ENCODE measurements around the gene STARD3. TPM values are rescaled to one million over a fixed set of nuclear protein-coding genes. Genes with fewer than 3 reads are reported as not detected.
A peak's percentile ranks its signal among the peaks of the same experiment; 100 is the strongest.

The STARD3 gene
- total RNA-seq, 1 donor from 2014 or later, result 34.9 TPM

DNA sequence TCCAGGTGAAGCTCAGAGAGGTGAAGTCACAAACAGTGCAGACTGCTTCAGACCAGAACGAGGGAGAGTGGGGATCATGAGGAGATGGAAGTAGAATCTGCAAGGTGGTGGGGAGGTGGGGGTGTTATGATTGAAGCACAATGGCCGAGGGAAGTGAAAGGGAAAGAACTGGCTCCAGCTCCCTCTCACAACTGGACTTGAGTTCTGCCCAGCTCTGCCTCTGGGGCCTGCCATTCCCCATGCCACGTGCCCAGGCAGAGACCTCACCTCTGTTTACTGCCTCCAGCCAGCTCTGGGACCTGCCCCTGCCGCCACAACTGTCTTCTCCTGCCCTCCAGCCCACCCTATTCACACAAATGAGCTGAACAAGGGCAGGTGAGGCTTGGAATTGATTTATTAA is 33.8 kb downstream of the STARD3 start:
- no peak for DNase-seq (ENCODE audit: low read depth)

- peak; percentile 62 for DNase-seq (ENCODE audit: low read depth)
These were observed 34.9 kb downstream of the STARD3 start for GRCh38 chr17:39671651-39672521.

DNA sequence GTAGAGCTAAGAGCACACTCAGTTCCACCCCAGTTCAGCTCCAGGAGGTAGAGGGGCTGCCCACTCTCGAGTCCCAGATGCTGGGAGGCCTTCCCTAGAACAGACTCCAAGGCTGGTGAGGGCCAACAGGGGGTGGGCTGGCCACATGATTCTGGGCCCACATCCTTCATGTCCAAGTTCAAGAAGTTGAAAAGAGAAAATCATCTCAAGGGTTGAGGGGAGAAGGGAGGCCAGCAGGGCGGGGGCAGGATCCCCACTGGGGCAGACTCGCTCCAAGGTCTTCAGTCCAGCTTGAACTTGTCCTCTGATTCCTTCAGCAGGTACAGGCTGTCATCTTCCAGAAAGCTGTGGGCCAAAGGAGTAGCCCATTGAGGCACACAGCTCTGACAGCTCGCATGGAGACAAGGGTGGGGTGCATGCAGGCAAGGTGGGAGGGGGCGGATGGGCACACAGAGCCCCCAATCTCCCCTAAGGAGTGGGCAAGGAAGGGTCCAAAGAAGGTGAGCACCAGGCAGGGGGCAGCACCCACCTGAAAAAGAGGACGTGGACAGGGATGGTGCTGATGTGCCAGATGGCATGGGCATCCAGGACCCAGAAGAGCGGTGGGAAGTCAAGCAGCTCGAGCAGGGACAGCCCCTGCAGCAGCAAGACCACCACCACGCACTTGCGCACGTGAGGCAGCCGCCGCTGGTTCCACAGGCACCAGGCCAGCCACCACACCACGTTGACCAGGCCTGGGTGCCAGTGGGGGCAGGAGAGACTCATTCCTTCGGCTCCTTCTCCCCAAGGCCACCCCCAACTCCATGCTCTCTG is 35.8 kb downstream of the STARD3 start:
- no peak for DNase-seq (ENCODE audit: low read depth)

GRCh38 chr17:39673335-39674081 is 36.6 kb downstream of the STARD3 start:
- no peak for DNase-seq (ENCODE audit: low read depth)

DNA sequence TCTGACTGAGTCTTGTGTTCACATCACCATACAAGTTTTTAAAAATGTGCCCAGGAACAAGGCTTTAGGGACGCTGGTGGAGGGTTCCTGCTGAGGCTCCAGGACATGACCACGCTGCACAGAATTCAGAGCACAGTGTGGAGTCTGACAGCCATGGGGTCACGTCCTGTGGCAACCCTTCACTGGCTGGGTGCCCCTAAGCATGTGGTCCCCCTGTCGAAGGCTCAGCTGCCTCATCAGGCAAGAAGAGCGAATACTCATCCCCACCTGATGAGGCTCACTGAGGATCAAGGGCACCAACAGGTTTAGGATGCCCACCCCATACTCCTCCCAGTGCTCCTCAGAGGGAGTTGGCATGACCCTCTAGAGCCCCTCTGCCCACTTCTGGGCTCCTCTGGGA is 37.2 kb downstream of the STARD3 start:
- no peak for DNase-seq (ENCODE audit: low read depth)

GRCh38 chr17:39674702-39675389 is 37.9 kb downstream of the STARD3 start:
- DNase-seq (ENCODE audit: low read depth), result peak; percentile 37

- no peak for DNase-seq (ENCODE audit: low read depth)
These were observed 38.6 kb downstream of the STARD3 start for GRCh38 chr17:39675390-39676082.

DNA sequence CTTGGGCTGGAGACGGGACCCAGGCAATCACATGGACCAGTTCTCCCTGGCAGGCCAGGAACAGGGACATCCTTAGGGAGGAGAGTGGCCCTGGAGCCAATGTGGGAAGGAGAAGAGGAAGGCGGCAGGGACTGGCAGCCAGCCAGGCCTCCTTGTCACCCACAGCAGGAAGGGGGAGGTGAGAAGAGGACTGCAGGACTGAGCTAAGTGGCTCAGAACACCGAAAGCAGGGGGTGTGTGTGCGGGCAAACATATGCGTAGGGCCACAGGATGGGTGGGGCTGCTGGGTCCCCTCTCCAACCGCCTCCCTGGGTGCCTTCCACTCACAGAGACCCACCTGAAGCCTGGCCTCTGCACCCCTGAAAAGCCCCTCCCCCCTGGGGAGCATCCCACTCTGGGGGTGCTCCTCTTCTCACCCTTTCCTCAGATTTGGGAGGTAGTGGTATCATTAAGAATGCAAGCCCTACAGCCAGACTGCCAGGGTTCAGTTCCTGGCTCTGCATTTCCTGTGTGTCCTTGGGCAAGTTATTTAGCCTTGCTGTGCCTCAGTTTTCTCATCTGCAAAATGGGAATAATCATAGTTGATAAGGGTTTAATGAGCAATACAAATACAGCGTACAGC is 39.4 kb downstream of the STARD3 start:
- DNase-seq (ENCODE audit: low read depth), result no peak

- no peak for DNase-seq (ENCODE audit: low read depth)
These were observed 40.1 kb downstream of the STARD3 start for GRCh38 chr17:39677072-39677471.

DNA sequence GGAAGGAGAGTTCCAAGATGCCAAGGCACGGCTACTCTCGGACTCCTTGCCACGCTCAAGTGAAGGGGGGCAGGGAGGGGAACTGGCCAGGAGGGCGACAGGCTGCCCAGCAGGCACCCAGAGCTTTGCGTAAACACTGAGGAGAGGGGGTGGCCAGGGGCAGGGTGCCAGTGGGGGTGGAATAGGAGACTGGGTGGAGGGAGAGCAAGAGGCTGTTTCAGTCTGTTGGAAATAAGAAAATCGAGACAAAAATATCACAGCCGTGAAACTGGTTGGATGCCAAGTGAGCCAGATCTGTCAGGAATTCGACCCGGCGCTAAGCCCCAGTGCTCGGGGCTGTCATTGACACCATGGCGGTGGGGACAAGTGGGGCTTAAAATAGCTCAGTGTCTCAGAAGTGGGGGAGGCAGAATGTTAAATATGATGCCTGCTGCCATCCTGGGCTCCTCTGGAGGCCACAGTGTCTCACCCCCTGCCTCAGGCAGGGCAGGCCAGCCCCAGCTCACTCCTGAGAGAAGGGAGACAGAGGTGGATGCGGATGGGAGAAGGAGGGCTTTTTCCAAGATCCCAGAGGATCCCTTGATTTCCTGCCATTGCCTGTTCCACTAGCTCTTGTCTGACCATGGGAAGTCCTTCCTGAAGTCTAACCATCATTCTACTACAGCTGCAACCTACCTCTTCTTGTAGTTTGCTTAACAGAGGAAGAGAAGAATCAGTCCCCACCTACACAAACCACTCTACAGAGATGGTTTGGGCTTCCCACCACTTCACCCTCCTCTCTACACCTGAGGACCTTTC is 40.8 kb downstream of the STARD3 start:
- peak; percentile 93 for DNase-seq (ENCODE audit: low read depth)

DNA sequence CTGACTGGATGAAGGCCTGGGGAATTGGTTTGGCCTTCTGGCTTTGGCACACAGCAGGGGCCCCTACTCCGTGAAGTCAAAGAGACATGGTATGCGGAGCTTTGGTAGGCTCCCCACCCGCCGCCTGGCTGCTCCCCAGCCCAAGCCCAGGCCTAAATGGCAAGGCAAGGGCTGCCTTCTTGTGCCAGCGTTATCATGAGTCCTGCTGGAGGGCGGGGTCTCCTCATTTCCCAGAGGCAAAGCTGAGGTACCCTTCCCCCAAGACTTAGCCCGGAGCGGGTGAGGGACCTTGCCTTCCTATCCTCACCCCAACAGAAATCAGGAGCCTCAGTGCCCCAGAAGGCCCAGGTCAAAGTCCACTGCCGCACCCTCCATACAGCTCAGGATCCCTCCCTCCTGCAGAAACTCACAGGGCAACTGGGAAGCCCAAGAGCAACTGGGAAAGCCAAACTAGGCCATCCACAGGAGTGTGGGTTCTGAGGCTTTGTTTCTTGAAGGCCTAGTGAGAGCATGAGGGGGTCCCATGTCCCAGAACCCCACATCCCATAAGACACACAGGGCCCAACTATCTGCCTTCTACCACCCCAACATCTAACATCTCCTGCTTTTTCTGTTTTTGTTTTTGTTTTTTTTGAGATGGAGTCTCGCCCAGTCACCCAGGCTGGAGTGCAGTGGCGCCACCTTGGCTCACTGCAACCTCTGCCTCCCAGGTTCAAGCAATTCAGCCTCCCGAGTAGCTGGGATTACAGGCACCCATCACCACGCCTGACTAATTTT is 41.6 kb downstream of the STARD3 start:
- DNase-seq (ENCODE audit: low read depth), result no peak

DNA sequence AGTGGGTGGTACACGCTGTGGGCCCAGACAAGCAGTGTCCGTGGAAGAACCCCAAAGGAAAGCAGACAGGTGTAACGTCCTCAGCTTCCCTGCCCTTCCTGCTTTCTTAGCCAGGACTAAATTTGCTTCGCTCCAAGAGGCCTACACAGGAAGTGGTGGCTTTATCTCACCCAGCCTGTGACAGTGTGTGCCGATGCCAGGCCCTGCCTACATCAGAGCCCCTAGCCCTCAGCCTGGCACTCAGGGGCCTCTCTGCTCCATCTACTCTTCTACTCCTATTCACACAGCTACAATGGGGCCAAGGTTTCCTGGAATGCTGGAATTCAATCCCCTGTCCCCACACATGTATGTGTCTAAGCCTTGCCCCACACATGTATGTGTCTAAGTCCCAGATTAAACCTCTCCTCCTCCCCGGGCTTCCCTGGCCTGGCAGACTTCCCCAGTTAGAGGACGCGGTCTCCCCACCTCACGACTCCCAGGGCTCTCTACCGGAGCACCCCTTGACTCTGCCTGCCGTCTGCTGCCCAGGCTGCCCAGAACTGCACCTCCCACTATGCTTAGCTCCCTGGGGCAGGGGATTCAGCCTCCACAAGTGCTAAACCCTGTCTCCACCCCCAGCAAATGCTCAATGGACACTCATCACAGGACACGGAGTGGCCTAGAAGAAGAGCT is 42.7 kb downstream of the STARD3 start:
- DNase-seq (ENCODE audit: low read depth), result no peak

DNA sequence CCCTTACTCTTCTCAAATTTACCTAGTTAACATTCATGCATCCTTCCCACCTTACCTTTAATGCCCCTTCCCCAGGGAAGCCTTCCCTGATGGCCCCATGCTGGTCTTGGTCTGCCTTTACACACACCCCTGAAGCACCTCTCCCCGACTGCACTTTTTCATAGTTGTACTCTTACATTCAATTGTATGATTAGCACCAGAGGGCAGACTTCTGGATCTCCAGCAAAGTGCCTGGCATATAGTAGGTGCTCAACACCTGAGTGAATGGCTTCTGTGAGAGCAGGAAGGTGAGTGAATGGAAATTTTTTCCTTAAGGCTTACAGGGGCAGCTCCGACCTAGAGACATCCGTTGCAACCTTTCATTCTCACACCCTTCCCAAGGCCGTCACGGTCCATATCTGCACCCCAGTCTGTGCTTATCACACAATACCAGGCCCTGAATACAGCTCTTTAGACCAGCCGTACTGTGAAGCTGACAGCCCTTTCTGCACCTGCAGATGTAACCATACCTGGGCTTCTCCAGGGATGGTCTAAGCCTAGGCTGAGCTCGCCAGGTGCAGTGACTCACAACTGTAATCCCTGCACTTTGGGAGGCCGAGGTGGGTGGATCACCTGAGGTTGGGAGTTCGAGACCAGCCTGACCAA is 46.5 kb downstream of the STARD3 start:
- no peak for DNase-seq (ENCODE audit: low read depth)

DNA sequence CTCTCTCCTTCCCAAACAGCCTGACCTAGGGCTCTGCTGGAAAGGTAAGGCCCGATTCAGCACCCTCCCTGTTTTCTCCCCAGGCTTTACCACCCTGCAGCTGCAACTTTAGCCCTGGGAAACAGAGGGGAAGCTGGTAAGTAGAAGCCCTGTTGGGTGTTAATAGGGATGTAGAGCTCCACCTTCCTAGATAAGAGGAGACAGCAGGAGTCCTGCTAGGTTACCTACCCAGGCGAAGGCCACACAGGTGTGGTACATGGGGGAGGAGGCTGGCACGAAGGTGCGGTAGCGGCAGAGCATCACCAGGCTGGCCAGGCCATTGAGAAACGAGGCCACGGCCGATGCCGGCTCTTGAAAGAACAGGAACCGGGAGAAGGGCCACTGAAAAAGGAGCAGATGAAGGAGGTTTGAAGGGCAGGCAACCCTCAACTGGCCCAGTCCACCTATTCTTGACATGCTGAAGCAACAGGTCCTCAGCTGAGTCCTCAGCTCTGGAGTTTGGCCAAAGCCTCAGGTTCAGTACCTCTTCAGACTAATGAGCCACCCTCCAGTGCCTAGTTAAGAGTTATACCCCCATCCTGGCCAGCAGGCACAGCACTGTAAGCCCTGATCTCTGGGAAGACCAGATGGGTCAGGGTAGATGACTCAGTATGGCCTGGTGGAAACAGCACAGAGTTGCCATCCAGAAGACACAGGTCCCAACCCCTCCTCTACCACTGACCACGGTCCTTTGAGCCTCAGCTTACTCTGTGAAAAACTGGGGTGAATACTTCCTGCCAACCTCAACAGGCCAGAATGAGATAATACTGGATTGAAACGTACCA is 47.6 kb downstream of the STARD3 start:
- DNase-seq (ENCODE audit: low read depth), result no peak

- DNase-seq (ENCODE audit: low read depth), result no peak
These were observed 50.2 kb downstream of the STARD3 start for GRCh38 chr17:39687101-39687545.
